Measurements from ENCODE around the gene STARD7.

DNA sequence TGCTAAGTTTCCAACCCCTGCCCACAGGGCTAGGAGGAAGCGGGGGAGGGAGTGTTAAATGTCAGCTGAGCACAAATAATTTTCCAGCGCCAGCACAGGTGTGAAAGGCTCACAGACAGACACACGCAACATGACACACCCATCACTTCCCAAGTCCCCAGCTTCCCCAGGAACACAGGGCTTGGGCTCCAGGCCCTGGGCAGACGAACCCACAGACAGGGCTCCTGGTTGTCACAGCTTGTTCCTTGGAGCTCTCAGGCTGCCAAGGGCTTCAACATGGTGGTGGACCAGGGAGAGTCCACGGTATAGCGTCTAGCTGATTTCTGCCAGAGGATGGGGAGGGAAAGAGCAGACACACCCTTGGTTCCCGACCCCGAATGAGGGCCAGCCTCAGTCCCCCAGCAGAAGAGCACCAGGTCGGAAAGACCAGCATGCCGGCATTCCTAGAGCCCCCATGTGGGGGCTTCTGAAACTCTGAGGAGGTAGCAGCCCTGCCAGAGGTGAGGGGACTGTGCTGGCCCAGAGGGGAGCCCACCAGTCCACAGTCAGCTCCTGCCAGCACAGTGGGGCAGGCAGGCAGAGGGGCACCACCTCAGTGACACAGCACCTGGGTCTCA is 65.3 kb downstream of the STARD7 start:
- TF ChIP-seq POLR2A (IDR thresholded peaks at IDR 0.05) = no peak
- TF ChIP-seq, protein P1, sequence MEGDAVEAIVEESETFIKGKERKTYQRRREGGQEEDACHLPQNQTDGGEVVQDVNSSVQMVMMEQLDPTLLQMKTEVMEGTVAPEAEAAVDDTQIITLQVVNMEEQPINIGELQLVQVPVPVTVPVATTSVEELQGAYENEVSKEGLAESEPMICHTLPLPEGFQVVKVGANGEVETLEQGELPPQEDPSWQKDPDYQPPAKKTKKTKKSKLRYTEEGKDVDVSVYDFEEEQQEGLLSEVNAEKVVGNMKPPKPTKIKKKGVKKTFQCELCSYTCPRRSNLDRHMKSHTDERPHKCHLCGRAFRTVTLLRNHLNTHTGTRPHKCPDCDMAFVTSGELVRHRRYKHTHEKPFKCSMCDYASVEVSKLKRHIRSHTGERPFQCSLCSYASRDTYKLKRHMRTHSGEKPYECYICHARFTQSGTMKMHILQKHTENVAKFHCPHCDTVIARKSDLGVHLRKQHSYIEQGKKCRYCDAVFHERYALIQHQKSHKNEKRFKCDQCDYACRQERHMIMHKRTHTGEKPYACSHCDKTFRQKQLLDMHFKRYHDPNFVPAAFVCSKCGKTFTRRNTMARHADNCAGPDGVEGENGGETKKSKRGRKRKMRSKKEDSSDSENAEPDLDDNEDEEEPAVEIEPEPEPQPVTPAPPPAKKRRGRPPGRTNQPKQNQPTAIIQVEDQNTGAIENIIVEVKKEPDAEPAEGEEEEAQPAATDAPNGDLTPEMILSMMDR (IDR thresholded peaks at IDR 0.05) = no peak

All from right lobe of liver (tissue), 4 donors.